Measurements from ENCODE around the gene PPP1R13B.
A peak's percentile ranks its signal among the peaks of the same experiment; 100 is the strongest.
"Not testable (repeated sequence)": the region's sequence is repeated elsewhere in the genome, so short reads cannot be mapped to it uniquely, and the experiment has no call there.

Gene PPP1R13B

GRCh38 chr14:103793192-103793591 is 54.2 kb downstream of the PPP1R13B start:
- not testable (repeated sequence) for DNase-seq (ENCODE audit: low read depth)

- DNase-seq (ENCODE audit: low read depth) = no peak
Measured at GRCh38 chr14:103788086-103788485, 59.3 kb downstream of the PPP1R13B start.

GRCh38 chr14:103782376-103782775 is 65.0 kb downstream of the PPP1R13B start:
- no peak for DNase-seq (ENCODE audit: low read depth)

- DNase-seq (ENCODE audit: low read depth) = not testable (repeated sequence)
Measured at GRCh38 chr14:103776319-103776718, 71.1 kb downstream of the PPP1R13B start.

GRCh38 chr14:103775506-103775905 is 71.9 kb downstream of the PPP1R13B start:
- no peak for DNase-seq (ENCODE audit: low read depth)

- no peak for DNase-seq (ENCODE audit: low read depth)
Measured at GRCh38 chr14:103773521-103773920, 73.9 kb downstream of the PPP1R13B start.

- DNase-seq (ENCODE audit: low read depth) = no peak
Measured at GRCh38 chr14:103772078-103772712, 75.2 kb downstream of the PPP1R13B start.

- DNase-seq (ENCODE audit: low read depth) = no peak
Measured at GRCh38 chr14:103770902-103771301, 76.5 kb downstream of the PPP1R13B start.

- no peak for DNase-seq (ENCODE audit: low read depth)
Measured at GRCh38 chr14:103770500-103770899, 76.9 kb downstream of the PPP1R13B start.

- no peak for DNase-seq (ENCODE audit: low read depth)
Measured at GRCh38 chr14:103767336-103767894, 80.0 kb downstream of the PPP1R13B start.

- DNase-seq (ENCODE audit: low read depth) = no peak
Measured at GRCh38 chr14:103765526-103765925, 81.8 kb downstream of the PPP1R13B start.

GRCh38 chr14:103763730-103764488 is 83.5 kb downstream of the PPP1R13B start:
- no peak for DNase-seq (ENCODE audit: low read depth)

GRCh38 chr14:103762541-103762940 is 84.8 kb downstream of the PPP1R13B start:
- DNase-seq (ENCODE audit: low read depth) = no peak

GRCh38 chr14:103762036-103762435 is 85.3 kb downstream of the PPP1R13B start:
- DNase-seq (ENCODE audit: low read depth) = no peak

GRCh38 chr14:103758059-103758776 is 89.2 kb downstream of the PPP1R13B start:
- DNase-seq (ENCODE audit: low read depth) = no peak

- DNase-seq (ENCODE audit: low read depth) = no peak
Measured at GRCh38 chr14:103755060-103755459, 92.3 kb downstream of the PPP1R13B start.

- no peak for DNase-seq (ENCODE audit: low read depth)
Measured at GRCh38 chr14:103753774-103754173, 93.6 kb downstream of the PPP1R13B start.

GRCh38 chr14:103749860-103750259 is 97.5 kb downstream of the PPP1R13B start:
- no peak for DNase-seq (ENCODE audit: low read depth)

GRCh38 chr14:103749452-103749851 is 97.9 kb downstream of the PPP1R13B start:
- DNase-seq (ENCODE audit: low read depth) = no peak

GRCh38 chr14:103748534-103748857 is 98.9 kb downstream of the PPP1R13B start:
- DNase-seq (ENCODE audit: low read depth) = peak; percentile 13

- no peak for DNase-seq (ENCODE audit: low read depth)
Measured at GRCh38 chr14:103746701-103747100, 100.7 kb downstream of the PPP1R13B start.

GRCh38 chr14:103745424-103745823 is 102.0 kb downstream of the PPP1R13B start:
- DNase-seq (ENCODE audit: low read depth) = no peak
